ENCODE measurements around the gene FAM90A1. TPM values are rescaled to one million over a fixed set of nuclear protein-coding genes. Genes with fewer than 3 reads are reported as not detected.
A peak's percentile ranks its signal among the peaks of the same experiment; 100 is the strongest.
"Not testable (repeated sequence)": the region's sequence is repeated elsewhere in the genome, so short reads cannot be mapped to it uniquely, and the experiment has no call there.

Gene FAM90A1
- total and polyA plus RNA-seq, 2 donors (not counting 3 experiments of a cell fraction or from before 2014, with no cell fraction given) = 0.10 TPM; not detected in 1

GRCh38 chr12:8221375-8221774, 6.0 kb downstream of the FAM90A1 start:
- intact Hi-C loops (cut with micrococcal nuclease); H2AFZ ChIP-seq (ENCODE audit: low read depth, low read length); H3K9ac ChIP-seq (replicated peaks; ENCODE audit: extremely low read depth, insufficient read depth, low read length); H3K4me1 ChIP-seq (ENCODE audit: control insufficient read depth, extremely low read depth, insufficient read depth, low read length); H3K27me3 ChIP-seq (ENCODE audit: control insufficient read depth in 2 of 2, insufficient read depth in 2 of 2, low read length in 2 of 2); H3K36me3 ChIP-seq (ENCODE audit: control insufficient read depth in 2 of 2, extremely low read depth in 1 of 2, insufficient read depth in 2 of 2, low read length in 2 of 2); H3K4me3 ChIP-seq (replicated peaks in 1 of 3; ENCODE audit: insufficient read depth in 1 of 3, low read depth in 1 of 3, low read length in 3 of 3); CTCF ChIA-PET; FAIRE-seq; H3K27ac ChIP-seq (ENCODE audit: insufficient read depth, low read depth, low read length); dilution Hi-C loops (cut with MboI; ENCODE audit: extremely low pct_ligation_motif_present, low sequenced_read_pairs); H3K4me2 ChIP-seq (ENCODE audit: insufficient read depth, low read length); H3K9me1 ChIP-seq (replicated peaks; ENCODE audit: control insufficient read depth, extremely low read depth, insufficient read depth, low read length); BruUV-seq (replicated peaks); POLR2A ChIA-PET; H3K79me2 ChIP-seq (ENCODE audit: control insufficient read depth, insufficient read depth, low read length); H3K9me3 ChIP-seq (replicated peaks; ENCODE audit: control insufficient read depth, insufficient read depth, low read length); H4K20me1 ChIP-seq (replicated peaks; ENCODE audit: control insufficient read depth, extremely low read depth, insufficient read depth, low read length): not testable (repeated sequence)
- peak; percentile 30 for DNase-seq (ENCODE audit: low read depth, low spot score)

GRCh38 chr12:8218711-8219382, 8.6 kb downstream of the FAM90A1 start:
- H3K4me1 ChIP-seq (ENCODE audit: control insufficient read depth, extremely low read depth, insufficient read depth, low read length); H4K20me1 ChIP-seq (replicated peaks; ENCODE audit: control insufficient read depth, extremely low read depth, insufficient read depth, low read length); H3K27me3 ChIP-seq (ENCODE audit: control insufficient read depth in 2 of 2, insufficient read depth in 2 of 2, low read length in 2 of 2); POLR2A ChIA-PET; CTCF ChIA-PET; H3K9me1 ChIP-seq (replicated peaks; ENCODE audit: control insufficient read depth, extremely low read depth, insufficient read depth, low read length); H3K9ac ChIP-seq (replicated peaks; ENCODE audit: extremely low read depth, insufficient read depth, low read length); H3K36me3 ChIP-seq (ENCODE audit: control insufficient read depth in 2 of 2, extremely low read depth in 1 of 2, insufficient read depth in 2 of 2, low read length in 2 of 2); DNase-seq (ENCODE audit: low read depth, low spot score); H2AFZ ChIP-seq (ENCODE audit: low read depth, low read length); FAIRE-seq; intact Hi-C loops (cut with micrococcal nuclease); H3K4me2 ChIP-seq (ENCODE audit: insufficient read depth, low read length); BruUV-seq (replicated peaks); H3K4me3 ChIP-seq (replicated peaks in 1 of 3; ENCODE audit: insufficient read depth in 1 of 3, low read depth in 1 of 3, low read length in 3 of 3); dilution Hi-C loops (cut with MboI; ENCODE audit: extremely low pct_ligation_motif_present, low sequenced_read_pairs); H3K79me2 ChIP-seq (ENCODE audit: control insufficient read depth, insufficient read depth, low read length); H3K9me3 ChIP-seq (replicated peaks; ENCODE audit: control insufficient read depth, insufficient read depth, low read length); H3K27ac ChIP-seq (ENCODE audit: insufficient read depth, low read depth, low read length): not testable (repeated sequence)

GRCh38 chr12:8197685-8198308, 29.6 kb downstream of the FAM90A1 start:
- intact Hi-C loops (cut with micrococcal nuclease); POLR2A ChIA-PET; DNase-seq (ENCODE audit: low read depth, low spot score); H3K36me3 ChIP-seq (ENCODE audit: control insufficient read depth in 2 of 2, extremely low read depth in 1 of 2, insufficient read depth in 2 of 2, low read length in 2 of 2); H3K9me1 ChIP-seq (replicated peaks; ENCODE audit: control insufficient read depth, extremely low read depth, insufficient read depth, low read length); H3K9ac ChIP-seq (replicated peaks; ENCODE audit: extremely low read depth, insufficient read depth, low read length); H2AFZ ChIP-seq (ENCODE audit: low read depth, low read length); CTCF ChIA-PET; H3K27me3 ChIP-seq (ENCODE audit: control insufficient read depth in 2 of 2, insufficient read depth in 2 of 2, low read length in 2 of 2); H3K4me2 ChIP-seq (ENCODE audit: insufficient read depth, low read length); BruUV-seq (replicated peaks); H3K9me3 ChIP-seq (replicated peaks; ENCODE audit: control insufficient read depth, insufficient read depth, low read length); H3K4me1 ChIP-seq (ENCODE audit: control insufficient read depth, extremely low read depth, insufficient read depth, low read length); H3K79me2 ChIP-seq (ENCODE audit: control insufficient read depth, insufficient read depth, low read length); H3K4me3 ChIP-seq (replicated peaks in 1 of 3; ENCODE audit: insufficient read depth in 1 of 3, low read depth in 1 of 3, low read length in 3 of 3); FAIRE-seq; H3K27ac ChIP-seq (ENCODE audit: insufficient read depth, low read depth, low read length); H4K20me1 ChIP-seq (replicated peaks; ENCODE audit: control insufficient read depth, extremely low read depth, insufficient read depth, low read length); dilution Hi-C loops (cut with MboI; ENCODE audit: extremely low pct_ligation_motif_present, low sequenced_read_pairs): not testable (repeated sequence)

- H2AFZ ChIP-seq (ENCODE audit: low read depth, low read length); H3K27me3 ChIP-seq (ENCODE audit: control insufficient read depth in 2 of 2, insufficient read depth in 2 of 2, low read length in 2 of 2); H3K4me1 ChIP-seq (ENCODE audit: control insufficient read depth, extremely low read depth, insufficient read depth, low read length); H4K20me1 ChIP-seq (replicated peaks; ENCODE audit: control insufficient read depth, extremely low read depth, insufficient read depth, low read length); H3K9ac ChIP-seq (replicated peaks; ENCODE audit: extremely low read depth, insufficient read depth, low read length); H3K4me3 ChIP-seq (replicated peaks in 1 of 3; ENCODE audit: insufficient read depth in 1 of 3, low read depth in 1 of 3, low read length in 3 of 3); H3K27ac ChIP-seq (ENCODE audit: insufficient read depth, low read depth, low read length); H3K4me2 ChIP-seq (ENCODE audit: insufficient read depth, low read length); FAIRE-seq; intact Hi-C loops (cut with micrococcal nuclease); BruUV-seq (replicated peaks); H3K36me3 ChIP-seq (ENCODE audit: control insufficient read depth in 2 of 2, extremely low read depth in 1 of 2, insufficient read depth in 2 of 2, low read length in 2 of 2); POLR2A ChIA-PET; CTCF ChIA-PET; DNase-seq (ENCODE audit: low read depth, low spot score); H3K79me2 ChIP-seq (ENCODE audit: control insufficient read depth, insufficient read depth, low read length); dilution Hi-C loops (cut with MboI; ENCODE audit: extremely low pct_ligation_motif_present, low sequenced_read_pairs); H3K9me1 ChIP-seq (replicated peaks; ENCODE audit: control insufficient read depth, extremely low read depth, insufficient read depth, low read length); H3K9me3 ChIP-seq (replicated peaks; ENCODE audit: control insufficient read depth, insufficient read depth, low read length): not testable (repeated sequence)
Measured at GRCh38 chr12:8188088-8188487, 39.3 kb downstream of the FAM90A1 start.

All from endothelial cell of umbilical vein (primary cell).